IPS-18a (cell line): ENCODE results near the gene PAIP2.
"Not testable (repeated sequence)": the region's sequence is repeated elsewhere in the genome, so short reads cannot be mapped to it uniquely, and the experiment has no call there.

Experiments
- H3K27ac ChIP-seq: one replicate; pipeline ENCODE4 v1.5.1; 2013; ENCODE audit warnings: low read length
- H3K27me3 ChIP-seq: one replicate; pipeline ENCODE4 v1.6.1; 2013; ENCODE audit warnings: mild to moderate bottlenecking, low read length; ENCODE audit not compliant: control insufficient read depth, insufficient read depth
- H3K36me3 ChIP-seq: one replicate; pipeline ENCODE4 v1.6.1; 2013; ENCODE audit warnings: low read depth, low read length; ENCODE audit not compliant: control insufficient read depth
- H3K4me1 ChIP-seq: one replicate; pipeline ENCODE4 v1.6.1; 2013; ENCODE audit warnings: low read depth, low read length; ENCODE audit not compliant: control insufficient read depth
- H3K4me3 ChIP-seq: one replicate; pipeline ENCODE4 v1.5.1; 2013; ENCODE audit warnings: low read length
- H3K9ac ChIP-seq: one replicate; pipeline ENCODE4 v1.6.1; 2013; ENCODE audit warnings: mild to moderate bottlenecking, low read length, moderate library complexity
- H3K9me3 ChIP-seq: one replicate; pipeline ENCODE4 v1.6.1; 2013; ENCODE audit warnings: low read depth, low read length; ENCODE audit not compliant: control insufficient read depth

The PAIP2 gene

GRCh38 chr5:139341187-139341688 is 416 bp upstream of the PAIP2 start:
- Histone ChIP-seq H3K27ac (no peak overlapping the region), H3K36me3 (no peaks in the 10 kb centered on the region), H3K9me3 (no peaks in the 10 kb centered on the region), H3K4me1 (peaks cover 8% of the 10 kb centered on the region), H3K4me3 (peak overlapping the region; percentile 86), H3K27me3 (no peaks in the 10 kb centered on the region), H3K9ac (no peak overlapping the region)

GRCh38 chr5:139342423-139342723 is 719 bp downstream of the PAIP2 start:
- peaks cover 8% of the 10 kb centered on the region for H3K4me1 ChIP-seq
- H3K36me3 ChIP-seq: no peaks in the 10 kb centered on the region
- H3K4me3 ChIP-seq: peak overlapping the region; percentile 86
- H3K9ac ChIP-seq: peak overlapping the region; percentile 97
- H3K27me3 ChIP-seq: no peaks in the 10 kb centered on the region
- no peaks in the 10 kb centered on the region for H3K9me3 ChIP-seq
- no peak overlapping the region for H3K27ac ChIP-seq

- H3K4me3 ChIP-seq: peak overlapping the region; percentile 86
- H3K36me3 ChIP-seq: no peaks in the 10 kb centered on the region
- H3K4me1 ChIP-seq: peaks cover 8% of the 10 kb centered on the region
- peak overlapping the region; percentile 97 for H3K9ac ChIP-seq
- H3K9me3 ChIP-seq: no peaks in the 10 kb centered on the region
- H3K27me3 ChIP-seq: no peaks in the 10 kb centered on the region
- no peak overlapping the region for H3K27ac ChIP-seq
Measured at GRCh38 chr5:139343476-139343875, 1.8 kb downstream of the PAIP2 start.

DNA sequence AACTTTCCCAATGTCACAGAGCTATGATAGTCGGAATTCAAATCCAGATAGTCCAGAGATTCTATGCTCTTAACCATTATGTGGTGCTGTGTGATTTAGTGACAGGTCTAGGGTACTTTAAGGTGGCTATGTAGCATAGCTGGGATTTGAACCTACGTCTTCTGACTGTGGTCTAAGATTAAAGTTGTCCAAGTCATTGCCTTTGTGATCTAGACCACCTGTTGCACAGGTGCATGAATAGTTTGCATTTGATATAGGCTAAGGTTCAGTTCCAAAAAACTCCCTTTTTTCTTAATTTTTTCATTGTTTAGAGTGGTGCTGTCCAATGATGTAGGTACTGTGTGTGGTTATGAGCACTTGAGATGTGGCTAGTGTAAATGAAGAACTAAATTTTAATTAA is 2.5 kb downstream of the PAIP2 start:
- H3K9me3 ChIP-seq: no peaks in the 10 kb centered on the region
- H3K27me3 ChIP-seq: no peaks in the 10 kb centered on the region
- no peaks in the 10 kb centered on the region for H3K36me3 ChIP-seq
- H3K4me3 ChIP-seq: peak overlapping the region; percentile 3
- no peak overlapping the region for H3K27ac ChIP-seq
- no peak overlapping the region for H3K9ac ChIP-seq
- H3K4me1 ChIP-seq: peaks cover 8% of the 10 kb centered on the region

GRCh38 chr5:139345442-139345841 is 3.8 kb downstream of the PAIP2 start:
- not testable (repeated sequence) for H3K27me3 ChIP-seq, H3K27ac ChIP-seq, H3K4me3 ChIP-seq, H3K9ac ChIP-seq, H3K36me3 ChIP-seq, H3K4me1 ChIP-seq, H3K9me3 ChIP-seq

- not testable (repeated sequence) for H3K36me3 ChIP-seq, H3K27me3 ChIP-seq, H3K27ac ChIP-seq, H3K9ac ChIP-seq, H3K4me3 ChIP-seq, H3K9me3 ChIP-seq, H3K4me1 ChIP-seq
Measured at GRCh38 chr5:139347863-139348262, 6.2 kb downstream of the PAIP2 start.

DNA sequence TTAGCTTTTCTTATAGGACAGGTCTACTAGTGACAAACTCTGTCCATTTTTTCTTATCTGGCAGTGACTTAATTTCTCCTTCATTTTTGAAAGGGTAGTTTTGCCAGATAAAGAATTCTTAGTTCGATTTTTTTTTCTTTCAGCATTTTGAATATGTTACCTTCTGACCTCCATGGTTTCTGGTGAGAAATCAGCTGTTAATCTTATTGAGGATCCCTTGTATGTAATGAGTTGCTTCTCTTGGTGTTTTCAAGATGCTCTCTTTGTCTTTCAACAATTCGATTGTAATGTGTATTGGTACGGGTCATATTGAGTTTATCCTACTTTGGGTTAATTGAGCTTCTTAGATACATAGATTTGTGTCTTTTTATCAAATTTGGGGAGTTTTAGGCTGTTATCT is 12.5 kb downstream of the PAIP2 start:
- Histone ChIP-seq H3K27ac (no peak overlapping the region), H3K9me3 (no peaks in the 10 kb centered on the region), H3K27me3 (no peaks in the 10 kb centered on the region), H3K4me1 (no peaks in the 10 kb centered on the region), H3K4me3 (no peak overlapping the region), H3K9ac (no peak overlapping the region), H3K36me3 (peaks cover 10% of the 10 kb centered on the region)

DNA sequence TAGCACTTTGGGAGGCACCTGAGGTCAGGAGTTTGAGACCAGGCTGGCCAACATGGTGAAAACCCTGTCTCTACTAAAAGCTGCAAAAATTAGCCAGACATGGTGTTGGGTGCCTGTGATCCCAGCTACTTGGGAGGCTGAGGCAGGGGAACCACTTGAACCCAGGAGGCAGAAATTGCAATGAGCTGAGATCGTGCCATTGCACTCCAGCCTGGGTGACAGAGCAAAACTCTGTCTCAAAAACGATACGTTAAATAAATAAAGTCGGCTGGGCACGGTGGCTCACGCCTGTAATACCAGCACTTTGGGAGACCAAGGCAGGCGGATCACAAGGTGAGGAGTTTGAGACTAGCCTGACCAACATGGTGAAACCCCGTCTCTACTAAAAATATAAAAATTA is 14.2 kb downstream of the PAIP2 start:
- not testable (repeated sequence) for H3K9me3 ChIP-seq, H3K9ac ChIP-seq, H3K27me3 ChIP-seq, H3K27ac ChIP-seq, H3K4me1 ChIP-seq, H3K4me3 ChIP-seq
- peaks cover 10% of the 10 kb centered on the region for H3K36me3 ChIP-seq

GRCh38 chr5:139358064-139358463 is 16.4 kb downstream of the PAIP2 start:
- H3K4me1 ChIP-seq: no peaks in the 10 kb centered on the region
- no peak overlapping the region for H3K4me3 ChIP-seq
- no peaks in the 10 kb centered on the region for H3K27me3 ChIP-seq
- no peak overlapping the region for H3K9ac ChIP-seq
- H3K36me3 ChIP-seq: peaks cover 4% of the 10 kb centered on the region
- no peak overlapping the region for H3K27ac ChIP-seq
- H3K9me3 ChIP-seq: no peaks in the 10 kb centered on the region

GRCh38 chr5:139360384-139360783 is 18.7 kb downstream of the PAIP2 start:
- H3K36me3 ChIP-seq: peaks cover 21% of the 10 kb centered on the region
- H3K27ac ChIP-seq: no peak overlapping the region
- H3K4me3 ChIP-seq: no peak overlapping the region
- H3K9ac ChIP-seq: no peak overlapping the region
- no peaks in the 10 kb centered on the region for H3K9me3 ChIP-seq
- no peaks in the 10 kb centered on the region for H3K4me1 ChIP-seq
- H3K27me3 ChIP-seq: no peaks in the 10 kb centered on the region

DNA sequence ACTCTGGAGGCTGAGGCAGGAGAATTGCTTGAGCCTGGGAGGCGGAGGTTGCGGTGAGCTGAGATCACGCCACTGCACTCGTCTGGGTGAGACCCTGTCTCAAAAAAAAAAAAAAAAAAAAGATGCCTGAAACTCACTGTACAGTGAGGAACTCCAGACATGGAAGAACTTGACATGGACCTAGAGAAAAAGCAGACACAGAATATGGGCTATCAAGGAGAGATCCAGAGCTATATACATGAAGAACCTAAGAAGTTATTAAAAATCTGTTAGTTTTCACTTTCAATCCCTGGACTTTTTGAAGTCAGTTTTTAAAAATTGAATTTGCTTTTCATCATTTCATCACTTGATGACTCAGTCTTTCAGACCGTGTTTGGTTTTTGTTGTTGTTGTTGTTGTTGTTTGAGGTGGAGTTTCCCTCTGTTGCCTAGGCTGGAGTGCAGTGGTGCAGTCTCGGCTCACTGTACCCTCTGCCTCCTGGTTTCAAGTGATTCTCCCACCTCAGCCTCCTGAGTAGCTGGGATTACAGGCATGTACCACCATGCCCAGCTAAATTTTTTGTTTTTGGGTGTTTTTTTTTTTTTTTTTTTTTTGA is 20.3 kb downstream of the PAIP2 start:
- no peak overlapping the region for H3K9ac ChIP-seq
- H3K4me1 ChIP-seq: no peaks in the 10 kb centered on the region
- no peak overlapping the region for H3K27ac ChIP-seq
- peaks cover 36% of the 10 kb centered on the region for H3K36me3 ChIP-seq
- H3K9me3 ChIP-seq: no peaks in the 10 kb centered on the region
- H3K27me3 ChIP-seq: no peaks in the 10 kb centered on the region
- no peak overlapping the region for H3K4me3 ChIP-seq

DNA sequence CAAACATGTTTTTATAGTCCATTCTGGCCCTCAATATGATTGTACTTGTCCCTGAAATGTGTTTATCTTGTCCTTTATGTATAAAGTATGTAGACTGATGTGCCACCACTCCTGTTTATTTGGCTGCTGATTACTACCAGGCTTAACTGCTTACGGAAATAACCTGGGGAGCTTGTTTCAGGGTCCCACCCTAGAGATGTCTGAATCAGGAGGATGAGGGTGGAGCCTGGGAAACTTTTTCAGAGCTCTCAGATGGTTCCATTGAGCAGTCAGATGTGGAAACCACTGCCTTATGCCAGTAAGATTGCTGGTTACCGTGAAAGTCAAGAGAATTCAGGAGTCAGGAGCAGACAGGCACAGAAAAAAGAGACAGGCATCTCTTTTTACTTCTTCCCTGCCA is 22.3 kb downstream of the PAIP2 start:
- Histone ChIP-seq H3K9ac (no peak overlapping the region), H3K4me1 (no peaks in the 10 kb centered on the region), H3K36me3 (peaks cover 47% of the 10 kb centered on the region), H3K4me3 (no peak overlapping the region), H3K9me3 (no peaks in the 10 kb centered on the region), H3K27me3 (no peaks in the 10 kb centered on the region), H3K27ac (no peak overlapping the region)
